HEK293T (cell line): ENCODE data around the gene PIP5K1C.

Experiments
- ELF4 ChIP-seq: fragments of 450-650 bp; IDR thresholded peaks from 2 replicates; pipeline ENCODE4 v1.6.1; 2017; ENCODE audit warnings: antibody characterized with exemption
- HDGF ChIP-seq: fragments of 450-650 bp; IDR thresholded peaks from 2 replicates; pipeline ENCODE4 v1.6.1; 2017; ENCODE audit warnings: antibody characterized with exemption, borderline replicate concordance
- ZNF384 ChIP-seq: fragments of 450-650 bp; IDR thresholded peaks from 2 replicates; pipeline ENCODE4 v1.6.1; 2016

- no peak for TF ChIP-seq ELF4
- TF ChIP-seq ZNF384 = no peak
- TF ChIP-seq HDGF = no peak
Observed at GRCh38 chr19:3690551-3691371, 9.5 kb downstream of the PIP5K1C start.
